IgD-negative memory B cell (primary cell): Measurements from ENCODE around the gene NOXO1. TPM values are rescaled to one million over a fixed set of nuclear protein-coding genes. Genes with fewer than 3 reads are reported as not detected.
A peak's percentile ranks its signal among the peaks of the same experiment; 100 is the strongest.

ENCODE experiments used
- H3K27ac Mint-ChIP-seq, 3 donors: one replicate each; pipeline ENCODE4 v1.8.0; 2020 to 2022; ENCODE audit warnings: mild to moderate bottlenecking in 3 of 3, mixed read lengths in 3 of 3, moderate library complexity in 1 of 3
- H3K27me3 Mint-ChIP-seq: one replicate; pipeline ENCODE4 v1.8.0; 2021; ENCODE audit warnings: mixed read lengths
- H3K36me3 Mint-ChIP-seq: one replicate; pipeline ENCODE4 v1.8.0; 2020; ENCODE audit warnings: mild to moderate bottlenecking, mixed read lengths
- H3K4me1 Mint-ChIP-seq, 3 donors: one replicate each; pipeline ENCODE4 v1.8.0; 2020 to 2022; ENCODE audit warnings: mixed read lengths in 3 of 3, mild to moderate bottlenecking in 1 of 3
- H3K4me3 Mint-ChIP-seq, 4 donors: one replicate each; pipeline ENCODE4 v1.8.0; 2020 to 2022; ENCODE audit warnings: mild to moderate bottlenecking in 4 of 4, mixed read lengths in 4 of 4, moderate library complexity in 3 of 4
- H3K9me3 Mint-ChIP-seq, 3 donors: one replicate each; pipeline ENCODE4 v1.8.0; 2020 to 2021; ENCODE audit warnings: mixed read lengths in 3 of 3, mild to moderate bottlenecking in 1 of 3
- polyA plus RNA-seq: library from polyadenylated mRNA; unstranded; fragments of 300-500 nt; fragmentation: Illumina TruSeq; gene quantifications from one replicate; pipeline ENCODE4 v1.2.3, GENCODE V29; 2021

Gene NOXO1
- polyA plus RNA-seq, 1 donor from 2014 or later, result not detected

DNA sequence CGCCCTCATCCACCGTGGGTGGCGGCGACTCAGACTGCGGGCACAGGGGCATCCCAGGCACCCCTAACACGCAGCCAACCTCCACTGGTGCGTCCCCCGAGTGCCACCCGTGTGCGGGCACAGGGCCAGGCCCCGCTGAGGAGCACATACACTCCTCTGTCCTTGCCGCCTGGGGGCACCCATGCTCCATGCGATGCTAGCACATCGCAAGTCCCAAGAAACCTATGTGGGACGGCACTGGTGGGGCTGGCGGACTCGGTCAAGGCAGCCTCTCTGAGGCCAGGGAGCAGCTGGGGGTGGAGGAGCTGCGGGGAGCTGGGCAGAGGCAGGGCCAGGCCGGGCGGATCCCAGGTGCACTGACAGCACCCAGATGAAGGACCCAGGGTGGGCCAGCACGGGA lies 24.4 kb upstream of the NOXO1 start:
- no peak overlapping the region for H3K27ac Mint-ChIP-seq
- H3K9me3 Mint-ChIP-seq, result no peaks in the 10 kb centered on the region
- H3K4me1 Mint-ChIP-seq, result peaks cover 15 to 22% (median 20%) of the 10 kb centered on the region in 3 donors
- H3K27me3 Mint-ChIP-seq, result no peaks in the 10 kb centered on the region
- H3K36me3 Mint-ChIP-seq, result no peaks in the 10 kb centered on the region
- H3K4me3 Mint-ChIP-seq, result peak overlapping the region in 2 of 4 donors; percentile 7 to 53

DNA sequence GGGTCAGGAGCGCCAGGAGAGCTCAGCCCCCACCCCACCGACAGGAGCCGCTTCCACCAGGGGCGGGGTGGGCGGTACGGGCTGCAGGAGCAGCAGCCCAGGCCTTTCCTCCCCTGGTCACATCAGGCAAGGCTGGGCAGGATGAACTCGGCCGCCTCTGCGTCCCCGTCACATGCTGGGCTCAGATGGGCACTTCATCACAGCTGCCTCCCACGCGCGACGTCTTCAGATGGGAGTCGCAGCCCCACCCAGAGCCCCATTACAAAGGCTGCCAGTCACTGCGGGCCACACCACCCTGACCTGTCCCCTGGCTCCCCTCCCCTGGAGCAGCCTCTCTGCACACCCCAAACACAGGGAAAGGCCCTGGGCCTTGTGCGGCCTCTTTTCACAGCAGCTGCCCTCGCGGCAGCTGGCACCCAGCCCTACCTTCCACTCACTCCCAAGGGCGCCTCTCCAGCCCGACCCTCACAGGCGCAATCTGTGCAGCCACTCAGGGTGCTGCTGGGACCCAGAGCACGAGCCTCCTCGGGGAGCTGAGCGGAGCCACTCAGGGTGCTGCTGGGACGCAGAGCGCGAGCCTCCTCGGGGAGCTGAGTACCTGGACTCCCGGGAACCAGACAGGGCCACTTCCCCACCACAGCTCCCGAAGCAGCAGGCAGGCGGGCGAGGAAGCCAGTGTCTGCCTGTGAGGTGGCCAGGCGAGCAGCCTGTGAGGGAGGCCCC lies 23.7 kb upstream of the NOXO1 start:
- no peaks in the 10 kb centered on the region for H3K27me3 Mint-ChIP-seq
- H3K9me3 Mint-ChIP-seq, result no peaks in the 10 kb centered on the region
- no peak overlapping the region for H3K4me3 Mint-ChIP-seq
- peaks cover 11 to 17% (median 16%) of the 10 kb centered on the region in 3 donors for H3K4me1 Mint-ChIP-seq
- no peak overlapping the region for H3K27ac Mint-ChIP-seq
- no peaks in the 10 kb centered on the region for H3K36me3 Mint-ChIP-seq

DNA sequence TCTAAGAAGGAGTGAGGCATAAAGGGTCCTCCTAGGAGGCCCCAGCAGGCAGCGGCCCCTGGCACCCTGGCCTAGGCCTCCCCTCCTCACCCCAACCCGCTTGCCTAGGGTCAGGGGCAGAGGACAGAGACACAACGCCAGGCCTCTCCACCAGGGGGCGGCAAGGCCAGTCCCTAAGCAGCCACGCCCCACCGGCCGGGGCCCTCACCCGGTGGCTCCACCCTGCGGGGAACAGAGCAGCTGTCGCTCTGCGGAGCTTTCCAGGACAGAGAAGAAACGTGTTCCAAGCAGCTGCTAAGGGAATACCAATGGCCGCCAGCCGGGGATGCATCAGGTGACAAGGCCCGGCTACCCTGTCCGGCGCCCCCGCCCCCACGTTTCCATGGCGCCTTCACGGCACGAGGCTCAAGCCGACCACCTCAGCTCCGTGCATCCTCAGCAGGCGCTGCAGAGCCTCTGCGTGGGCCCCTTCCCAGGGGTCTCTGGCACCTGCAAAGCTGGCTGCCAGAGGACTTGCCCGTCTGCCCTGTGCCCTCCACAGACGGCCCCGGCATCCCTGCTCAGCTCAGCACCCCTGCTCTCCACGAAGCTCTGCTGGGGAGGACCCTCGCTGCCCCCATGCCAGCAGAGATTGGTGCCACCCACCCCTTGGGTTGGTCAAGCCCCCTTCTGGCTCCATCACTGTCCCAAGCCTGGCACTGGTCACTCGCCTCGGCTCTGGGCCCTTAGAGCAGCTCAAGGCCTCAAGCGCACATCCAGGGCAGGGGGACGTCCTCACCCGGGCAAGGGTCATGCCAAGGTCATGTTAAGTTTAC lies 22.8 kb upstream of the NOXO1 start:
- H3K4me3 Mint-ChIP-seq, result peak overlapping the region in 1 of 4 donors; percentile 40
- peaks cover 9 to 17% (median 16%) of the 10 kb centered on the region in 3 donors for H3K4me1 Mint-ChIP-seq
- no peaks in the 10 kb centered on the region for H3K36me3 Mint-ChIP-seq
- H3K27me3 Mint-ChIP-seq, result no peaks in the 10 kb centered on the region
- no peaks in the 10 kb centered on the region for H3K9me3 Mint-ChIP-seq
- H3K27ac Mint-ChIP-seq, result no peak overlapping the region

DNA sequence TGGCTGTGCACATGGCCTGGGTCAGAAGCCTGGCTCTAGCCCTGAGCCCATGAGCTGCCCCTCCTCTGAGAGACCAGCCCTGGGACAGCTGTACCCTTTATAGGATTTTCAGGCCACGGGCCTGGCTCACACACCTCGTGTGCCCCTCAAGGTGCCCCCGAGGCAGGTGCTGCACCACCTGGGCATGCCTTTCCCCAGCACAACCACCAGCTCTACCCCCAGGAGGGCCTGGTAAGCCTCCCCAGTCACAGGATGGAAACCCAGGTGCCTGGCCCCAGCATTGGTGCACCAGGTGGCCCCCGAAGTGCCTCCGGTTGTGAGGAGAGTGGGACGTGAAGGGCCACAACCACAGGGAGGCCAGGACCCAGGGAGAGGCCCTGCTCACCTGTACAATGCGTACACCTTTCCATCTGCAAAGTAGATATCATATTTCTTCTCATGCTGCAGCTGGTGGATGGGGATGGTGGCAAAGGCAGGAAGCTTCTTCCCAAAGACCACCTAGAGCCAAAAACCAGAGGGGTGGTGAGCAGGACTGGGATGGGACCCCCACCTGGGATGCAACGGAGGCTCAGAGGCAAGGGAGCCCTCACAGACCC lies 22.1 kb upstream of the NOXO1 start:
- H3K27ac Mint-ChIP-seq, result no peak overlapping the region
- H3K4me3 Mint-ChIP-seq, result peak overlapping the region in 1 of 4 donors; percentile 40
- H3K4me1 Mint-ChIP-seq, result peaks cover 2 to 12% (median 11%) of the 10 kb centered on the region in 3 donors
- H3K27me3 Mint-ChIP-seq, result no peaks in the 10 kb centered on the region
- H3K9me3 Mint-ChIP-seq, result no peaks in the 10 kb centered on the region
- peaks cover under 1% of the 10 kb centered on the region for H3K36me3 Mint-ChIP-seq

DNA sequence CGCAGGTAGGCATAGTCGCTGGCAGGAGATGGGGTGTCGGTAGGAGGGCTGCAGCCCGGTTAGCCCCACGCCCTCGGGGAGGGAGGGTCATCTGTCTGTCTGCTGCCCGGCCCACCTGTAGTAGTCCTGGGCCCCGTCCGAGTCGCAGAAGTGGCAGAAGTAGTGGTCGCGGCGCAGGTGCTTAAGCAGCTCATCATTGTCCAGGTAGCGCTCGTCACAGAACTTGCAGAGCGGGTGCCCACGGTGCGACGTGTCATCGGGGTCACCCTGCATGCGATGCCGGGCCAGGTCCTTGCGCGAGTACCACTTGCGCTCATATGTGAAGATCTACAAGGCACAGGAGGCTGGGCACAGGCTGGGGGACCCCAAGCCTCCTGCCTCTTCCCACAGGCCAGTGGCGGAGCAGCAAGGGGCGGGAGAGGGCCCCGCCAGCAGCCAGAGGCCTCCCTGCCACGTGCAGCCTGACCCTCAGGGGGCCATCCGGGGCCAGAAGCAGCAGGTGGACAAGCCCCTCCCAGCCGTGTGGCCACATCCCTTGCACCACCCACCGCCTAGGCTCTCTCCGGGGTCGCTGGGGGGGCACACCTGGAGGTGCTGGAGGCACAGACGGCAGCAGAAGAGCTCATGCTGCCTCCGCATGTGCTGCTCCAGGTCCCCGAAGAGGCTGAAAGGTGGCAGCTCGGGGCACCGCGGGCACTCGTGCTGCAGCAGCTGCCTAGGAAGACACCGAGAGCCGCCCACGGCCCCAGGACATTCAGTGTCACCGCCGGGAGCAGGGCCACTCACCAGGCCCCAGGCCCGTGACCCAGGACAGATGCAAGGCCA lies 21.3 kb upstream of the NOXO1 start:
- peak overlapping the region in 1 of 3 donors; percentile 80 for H3K27ac Mint-ChIP-seq
- no peak overlapping the region for H3K4me3 Mint-ChIP-seq
- H3K9me3 Mint-ChIP-seq, result no peaks in the 10 kb centered on the region
- peaks cover 0 to 7% (median 4%) of the 10 kb centered on the region in 3 donors for H3K4me1 Mint-ChIP-seq
- peaks cover 1% of the 10 kb centered on the region for H3K36me3 Mint-ChIP-seq
- no peaks in the 10 kb centered on the region for H3K27me3 Mint-ChIP-seq

DNA sequence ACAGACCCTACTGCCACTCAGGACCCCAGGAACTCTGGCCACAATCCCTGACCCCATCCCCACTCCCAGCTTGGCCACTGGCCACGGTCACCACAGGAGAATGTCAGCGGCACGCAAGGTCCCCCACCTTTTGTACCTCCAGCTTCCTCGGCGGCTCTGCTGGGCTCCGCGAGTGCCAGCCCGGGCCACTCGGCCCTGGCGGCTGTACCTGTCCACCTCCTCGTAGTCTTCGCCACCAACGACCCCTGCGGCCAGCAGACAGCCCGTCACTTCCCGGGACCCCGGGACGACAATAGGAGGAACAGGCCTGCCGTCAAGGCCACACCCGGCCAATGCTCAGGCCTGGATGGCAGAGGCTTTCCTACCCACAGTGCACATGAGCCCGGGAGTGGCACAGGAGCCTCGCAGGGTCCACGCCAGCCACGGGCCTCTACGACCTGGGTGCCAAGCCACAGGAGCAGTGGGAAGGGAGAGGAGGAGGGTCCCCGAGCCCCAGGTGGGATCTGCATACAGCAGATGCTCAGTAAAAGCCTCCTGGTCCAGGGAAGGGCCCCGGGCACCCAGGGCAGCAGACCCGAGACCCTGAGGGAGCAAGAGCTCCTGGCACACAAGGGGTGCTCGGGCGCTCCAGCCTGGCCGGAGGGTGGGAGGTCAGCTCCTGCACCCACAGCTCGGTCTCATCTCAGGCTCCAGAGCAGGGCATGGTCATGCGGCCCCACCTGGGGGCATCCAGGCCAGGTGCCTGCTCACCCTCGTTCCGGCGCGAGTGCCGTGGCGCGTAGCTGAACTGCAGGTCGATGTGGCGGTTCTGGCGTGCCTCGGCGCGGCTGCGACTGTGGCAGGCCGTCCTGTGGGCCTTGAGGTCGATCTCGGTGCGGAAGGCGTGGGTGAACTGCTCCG lies 20.4 kb upstream of the NOXO1 start:
- no peaks in the 10 kb centered on the region for H3K9me3 Mint-ChIP-seq
- peak overlapping the region in 1 of 3 donors; percentile 80 for H3K27ac Mint-ChIP-seq
- peaks cover 1% of the 10 kb centered on the region for H3K36me3 Mint-ChIP-seq
- no peaks in the 10 kb centered on the region for H3K27me3 Mint-ChIP-seq
- H3K4me3 Mint-ChIP-seq, result no peak overlapping the region
- peaks cover 0 to 3% (median 1%) of the 10 kb centered on the region in 3 donors for H3K4me1 Mint-ChIP-seq

DNA sequence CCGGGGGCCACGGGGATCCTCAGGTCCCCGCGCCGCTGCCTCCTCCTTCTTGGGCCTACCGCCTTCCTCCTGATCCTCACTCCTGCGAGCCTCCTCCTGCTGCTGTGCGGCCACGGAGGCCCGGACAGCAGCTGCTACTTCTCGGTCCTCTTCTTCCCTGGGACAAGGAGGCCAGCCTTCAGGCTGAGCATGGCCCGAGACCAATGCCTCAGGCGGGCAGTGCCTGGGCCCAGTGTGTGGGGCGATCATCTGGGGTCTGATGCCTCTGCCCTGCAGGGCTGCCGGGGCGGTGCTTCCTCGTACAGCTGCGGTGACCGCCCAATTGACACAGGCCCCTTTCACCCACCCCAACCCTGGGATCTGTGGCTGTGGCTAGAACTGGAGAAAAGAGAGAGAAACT lies 19.8 kb upstream of the NOXO1 start:
- Mint-ChIP-seq H3K4me1 (peaks cover 0 to 2% (median 1%) of the 10 kb centered on the region in 3 donors), H3K4me3 (no peak overlapping the region), H3K27me3 (no peaks in the 10 kb centered on the region), H3K9me3 (no peaks in the 10 kb centered on the region), H3K36me3 (peaks cover 1% of the 10 kb centered on the region), H3K27ac (no peak overlapping the region)

DNA sequence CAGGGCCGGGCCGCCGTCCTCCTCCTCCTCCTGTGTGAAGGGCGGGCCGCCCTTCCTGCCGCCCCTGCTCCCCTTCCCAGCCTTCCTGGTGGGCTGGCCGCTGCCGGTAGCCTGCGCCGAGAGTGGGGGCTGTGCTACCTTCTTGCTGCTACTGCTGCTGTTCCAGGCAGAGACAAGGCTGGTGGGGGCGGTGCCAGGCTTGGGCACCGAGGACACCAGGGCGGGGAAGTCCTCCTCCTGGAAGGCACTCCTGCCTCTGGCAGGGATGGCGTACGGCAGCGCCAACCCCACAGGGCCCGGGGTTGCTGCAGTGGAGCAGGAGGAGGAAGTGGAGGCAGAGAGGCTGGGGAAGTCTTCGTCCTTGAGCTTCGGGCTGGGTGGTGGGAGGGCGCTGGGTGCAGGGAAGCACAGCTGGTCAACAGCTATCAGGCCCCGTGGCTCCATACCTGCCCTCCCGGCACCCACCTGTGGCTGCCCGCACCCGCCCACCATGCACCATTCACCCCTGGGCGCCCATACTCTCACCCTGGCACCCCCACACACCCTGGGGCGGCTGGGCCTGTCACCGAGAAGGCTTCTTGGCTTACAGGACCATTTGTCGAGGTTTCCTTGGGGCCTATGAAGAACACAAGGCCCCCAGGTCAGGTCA lies 18.7 kb upstream of the NOXO1 start:
- Mint-ChIP-seq H3K4me1 (no peaks in the 10 kb centered on the region), H3K27me3 (no peaks in the 10 kb centered on the region), H3K4me3 (no peak overlapping the region), H3K27ac (no peak overlapping the region), H3K9me3 (no peaks in the 10 kb centered on the region), H3K36me3 (peaks cover 1% of the 10 kb centered on the region)

DNA sequence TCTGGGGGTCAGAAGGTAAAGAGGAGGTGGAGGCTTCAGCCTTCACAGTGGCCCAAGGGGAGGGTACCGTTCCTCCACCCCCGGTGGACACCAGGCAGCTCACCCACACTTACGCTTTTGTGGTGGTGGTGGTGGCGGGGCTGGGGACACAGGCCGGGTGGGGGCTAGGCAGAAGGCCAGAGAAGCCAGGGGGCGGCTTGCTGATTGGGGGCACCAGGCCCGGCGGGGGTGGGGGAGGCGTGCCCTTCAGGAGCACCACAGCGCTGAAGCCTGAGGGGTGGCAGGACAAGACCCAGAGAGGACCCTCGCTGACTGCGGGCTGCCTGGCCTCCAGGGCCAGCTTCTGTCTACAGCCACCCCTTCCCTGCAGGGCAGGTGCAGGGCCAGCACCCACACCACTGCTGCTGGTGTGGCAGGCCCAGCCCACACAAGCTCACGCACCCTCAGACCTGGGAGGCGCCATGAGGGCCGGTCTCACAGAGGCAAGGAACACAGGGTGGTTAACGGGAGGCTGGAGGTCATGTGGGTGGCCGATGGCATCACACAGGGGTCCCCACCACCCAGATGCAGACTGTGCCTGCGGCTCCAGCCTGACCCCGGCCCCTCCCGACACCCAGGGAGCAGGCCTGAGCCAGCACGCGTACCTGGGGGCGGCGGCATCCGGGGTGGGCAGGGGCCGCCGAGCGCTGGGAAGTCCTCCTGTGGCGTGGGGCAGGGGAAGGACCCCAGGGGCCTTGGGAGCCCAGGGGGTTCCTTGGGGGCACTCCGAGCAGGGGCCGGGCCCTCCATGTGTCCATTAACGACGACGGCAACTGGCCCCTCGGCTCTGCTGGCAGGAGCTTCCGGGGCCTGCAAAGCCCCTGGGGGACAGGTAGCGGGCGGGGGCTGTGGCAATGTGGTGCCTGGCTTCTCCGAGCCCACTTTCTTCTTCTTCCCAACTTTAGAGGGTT lies 17.9 kb upstream of the NOXO1 start:
- Mint-ChIP-seq H3K4me1 (no peaks in the 10 kb centered on the region), H3K27me3 (no peaks in the 10 kb centered on the region), H3K9me3 (no peaks in the 10 kb centered on the region), H3K36me3 (peaks cover 1% of the 10 kb centered on the region), H3K4me3 (no peak overlapping the region), H3K27ac (no peak overlapping the region)

DNA sequence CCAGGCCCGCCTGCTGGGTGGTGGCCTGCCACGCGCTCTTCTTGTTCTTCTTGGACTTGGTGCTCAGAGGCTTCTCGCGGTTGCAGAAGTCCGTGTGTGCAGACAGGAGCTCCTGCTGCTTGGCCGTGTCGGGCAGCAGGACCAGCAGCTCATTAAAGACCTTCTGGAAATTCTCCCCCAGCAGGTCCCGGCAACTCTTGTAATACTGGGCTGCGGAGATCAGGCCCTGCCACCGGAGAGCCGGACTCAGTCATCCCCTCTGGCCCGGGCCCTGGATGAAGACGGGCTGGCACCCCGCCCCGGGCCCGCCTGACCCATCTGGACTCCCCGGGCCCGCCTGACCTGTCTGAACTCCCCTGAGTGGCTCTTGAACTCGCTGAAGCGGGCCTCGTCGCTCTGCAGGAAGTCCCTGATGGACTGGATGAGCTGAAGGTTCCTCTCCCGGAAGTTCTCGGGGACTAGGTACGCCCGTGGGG lies 17.1 kb upstream of the NOXO1 start:
- Mint-ChIP-seq H3K9me3 (no peaks in the 10 kb centered on the region), H3K27ac (peak overlapping the region in 2 of 3 donors; percentile 67 to 83), H3K4me1 (peaks cover 0 to 3% (median 2%) of the 10 kb centered on the region in 3 donors), H3K36me3 (peaks cover 1% of the 10 kb centered on the region), H3K27me3 (no peaks in the 10 kb centered on the region), H3K4me3 (no peak overlapping the region)

DNA sequence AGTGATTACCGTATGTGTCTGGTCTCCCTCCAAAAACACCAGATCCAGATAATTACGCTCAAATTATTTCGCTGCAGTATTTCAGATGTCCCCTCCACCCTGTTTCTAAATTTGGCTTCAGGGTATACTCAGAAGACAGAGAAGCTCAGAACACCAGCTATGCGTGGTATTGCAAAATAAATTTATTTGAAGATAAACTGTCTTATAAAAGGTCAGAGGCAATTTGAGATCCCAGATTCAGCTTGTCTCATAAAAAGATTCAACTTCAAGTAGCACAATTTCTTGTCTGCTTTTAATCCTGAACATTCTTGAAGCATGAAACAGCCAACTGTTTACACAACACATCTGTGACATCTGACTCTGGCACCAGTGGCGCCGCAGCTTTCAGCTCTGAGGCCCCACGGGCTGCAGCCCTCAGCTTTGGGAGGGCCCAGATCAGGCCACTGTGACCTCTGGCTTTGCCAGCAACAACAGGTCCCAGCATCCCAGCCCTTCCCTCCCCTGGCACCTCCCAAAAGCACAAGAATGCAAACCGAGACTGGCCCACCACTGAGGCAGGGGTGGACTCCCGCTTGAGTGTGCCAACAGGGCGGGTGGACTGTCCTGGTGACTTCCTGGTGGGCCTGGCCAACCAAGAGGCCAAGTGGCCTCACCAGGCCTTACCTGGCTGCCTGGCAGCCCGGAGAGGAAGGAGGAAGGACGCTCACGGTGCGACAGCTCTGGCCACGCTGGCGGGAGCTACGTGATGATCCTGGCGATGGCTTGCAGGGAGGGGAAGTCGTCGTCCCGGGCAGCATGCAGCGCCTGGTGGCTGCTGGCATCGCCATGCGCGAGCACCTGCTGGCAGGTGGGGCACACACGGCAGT lies 16.5 kb upstream of the NOXO1 start:
- H3K36me3 Mint-ChIP-seq, result peaks cover 1% of the 10 kb centered on the region
- H3K4me3 Mint-ChIP-seq, result no peak overlapping the region
- H3K9me3 Mint-ChIP-seq, result no peaks in the 10 kb centered on the region
- peak overlapping the region in 2 of 3 donors; percentile 39 to 83 for H3K27ac Mint-ChIP-seq
- H3K4me1 Mint-ChIP-seq, result peaks cover 0 to 3% (median 2%) of the 10 kb centered on the region in 3 donors
- H3K27me3 Mint-ChIP-seq, result no peaks in the 10 kb centered on the region

DNA sequence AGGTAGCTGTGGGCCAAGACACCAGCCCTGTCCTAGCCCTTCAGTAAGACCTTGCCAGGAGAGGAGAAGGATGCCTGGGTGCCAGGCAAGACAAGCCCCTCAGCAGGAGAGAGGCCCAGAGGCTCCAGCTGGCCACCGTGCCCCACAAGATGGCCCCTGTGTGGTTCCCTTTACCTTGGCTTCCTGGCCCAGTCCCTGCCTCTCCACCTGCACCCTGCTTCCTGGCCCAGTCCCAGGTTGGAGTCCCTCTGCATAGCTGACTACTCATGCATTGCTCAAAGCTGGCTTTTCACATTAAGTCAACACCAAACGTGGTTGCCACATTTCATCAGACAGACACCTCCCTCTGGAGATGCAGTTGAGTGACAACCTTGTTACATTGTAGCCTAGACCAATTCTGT lies 12.5 kb upstream of the NOXO1 start:
- H3K27ac Mint-ChIP-seq, result peak overlapping the region; percentile 48 to 84 (median 71)
- peaks cover 1% of the 10 kb centered on the region for H3K36me3 Mint-ChIP-seq
- H3K4me1 Mint-ChIP-seq, result peaks cover 10 to 13% (median 10%) of the 10 kb centered on the region in 3 donors
- H3K9me3 Mint-ChIP-seq, result no peaks in the 10 kb centered on the region
- H3K27me3 Mint-ChIP-seq, result no peaks in the 10 kb centered on the region
- peak overlapping the region in 2 of 4 donors; percentile 30 to 49 for H3K4me3 Mint-ChIP-seq
